GM18505 (cell line): ENCODE measurements around the gene COG4.
A peak's percentile ranks its signal among the peaks of the same experiment; 100 is the strongest.

ENCODE experiments used
- ATAC-seq: cut with Tn5 transposase; IDR thresholded peaks from one replicate; pipeline ENCODE4 v1.9.1; 2021; ENCODE audit not compliant: unreplicated experiment
- POLR2A ChIP-seq: IDR thresholded peaks from 4 replicates; pipeline ENCODE4 v1.6.1; 2011; ENCODE audit warnings: borderline replicate concordance; ENCODE audit not compliant: insufficient read depth, insufficient read length; ENCODE audit errors: extremely low read depth

COG4 gene

DNA sequence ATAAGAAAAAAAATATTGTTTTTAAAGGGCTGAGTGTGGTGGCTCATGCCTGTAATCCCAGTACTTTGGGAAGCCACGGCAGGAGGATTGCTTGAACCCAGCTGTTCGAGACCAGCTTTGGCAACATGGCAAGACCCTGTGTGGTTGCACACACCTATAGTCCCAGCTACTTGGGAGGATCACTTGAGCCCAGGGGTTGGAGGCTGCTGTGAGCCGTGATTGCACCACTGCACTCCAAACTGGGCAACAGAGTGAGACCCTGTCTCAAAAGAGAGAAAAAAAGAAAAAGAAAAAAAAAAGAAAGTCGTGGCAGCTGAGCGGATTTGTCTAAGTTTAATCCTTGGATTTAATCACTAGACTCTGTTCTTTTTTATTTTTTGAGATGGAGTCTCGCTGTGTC is 75.3 kb downstream of the COG4 start:
- no peak for TF ChIP-seq POLR2A
- no peak for ATAC-seq

DNA sequence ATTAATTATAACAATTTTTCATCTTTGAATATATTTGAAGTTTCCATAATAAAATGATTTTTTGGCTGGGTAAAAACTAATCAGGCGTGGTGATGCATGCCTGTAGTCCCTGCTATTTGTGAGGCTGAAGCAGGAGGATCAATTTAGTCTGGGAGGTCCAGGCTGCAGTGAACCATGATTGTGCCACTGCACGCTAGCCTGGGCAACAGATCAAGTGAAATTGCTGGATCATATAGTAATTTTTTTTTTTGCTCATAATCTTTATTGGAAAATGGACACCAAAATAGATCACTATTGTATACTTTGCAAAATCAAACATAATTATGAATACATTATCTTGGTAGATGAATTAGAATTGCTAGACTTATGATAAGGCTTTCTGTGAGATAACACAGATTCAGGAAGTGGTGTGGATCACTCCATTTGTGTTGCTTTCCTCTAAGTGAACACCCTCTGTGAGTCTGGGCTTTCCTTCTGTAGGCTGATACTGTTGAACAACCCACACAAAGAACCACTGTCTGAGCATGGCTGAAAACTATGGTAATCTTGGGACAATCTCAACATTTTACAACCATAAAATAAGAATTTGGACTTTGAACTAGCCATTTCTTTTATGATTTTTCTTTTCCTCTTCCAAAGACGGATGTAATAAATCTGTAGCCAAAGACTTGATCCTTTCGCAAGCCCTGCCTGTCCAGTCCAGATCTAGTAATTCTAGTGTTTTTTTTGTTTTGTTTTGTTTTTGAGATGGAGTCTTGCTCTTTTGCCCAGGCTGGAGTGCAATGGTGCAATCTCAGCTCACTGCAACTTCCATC is 78.9 kb downstream of the COG4 start:
- no peak for ATAC-seq
- no peak for TF ChIP-seq POLR2A

DNA sequence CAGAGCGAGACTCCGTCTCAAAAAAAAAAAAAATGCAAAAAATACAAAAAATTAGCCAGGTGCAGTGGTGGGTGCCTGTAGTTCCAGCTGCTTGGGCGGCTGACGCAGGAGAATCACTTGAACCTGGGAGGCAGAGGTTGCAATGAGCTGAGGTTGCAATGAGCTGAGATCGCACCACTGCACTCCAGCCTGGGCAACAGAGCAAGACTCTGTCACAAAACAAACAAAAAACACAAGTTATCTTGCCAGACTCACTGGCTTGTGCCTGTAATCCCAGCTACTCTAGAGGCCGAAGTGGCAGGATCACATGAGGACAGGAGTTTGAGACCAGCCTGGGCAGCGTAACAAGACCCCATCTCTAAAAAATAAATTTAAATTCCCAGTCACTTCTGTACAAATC is 81.0 kb downstream of the COG4 start:
- no peak for TF ChIP-seq POLR2A
- ATAC-seq: no peak

DNA sequence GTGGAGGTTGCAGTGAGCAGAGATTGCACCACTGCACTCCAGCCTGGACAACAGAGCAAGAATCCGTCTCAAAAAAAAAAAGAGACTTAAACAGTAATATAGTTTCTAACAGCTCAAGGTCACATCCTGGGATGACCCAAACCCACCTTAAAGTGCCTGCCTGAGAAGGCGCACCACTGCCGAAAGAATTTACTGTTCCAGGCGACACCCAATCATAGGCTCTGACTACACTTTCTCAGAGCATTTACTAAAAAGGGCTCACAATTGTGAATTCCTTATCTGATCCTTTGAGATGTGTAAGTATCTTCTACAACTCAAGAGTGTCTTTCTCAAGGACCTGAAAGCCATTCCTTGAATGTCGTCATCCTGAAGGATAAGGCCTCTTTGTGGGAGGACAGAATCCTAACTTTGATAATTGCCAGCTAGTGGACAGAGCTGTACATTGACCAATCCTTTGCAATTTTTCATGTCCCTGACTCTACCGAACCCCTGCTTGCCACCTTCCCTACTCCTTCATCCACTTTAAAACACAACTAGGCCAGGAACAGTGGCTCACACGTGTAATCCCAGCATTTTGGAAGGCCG is 81.9 kb downstream of the COG4 start:
- TF ChIP-seq POLR2A: no peak
- no peak for ATAC-seq

DNA sequence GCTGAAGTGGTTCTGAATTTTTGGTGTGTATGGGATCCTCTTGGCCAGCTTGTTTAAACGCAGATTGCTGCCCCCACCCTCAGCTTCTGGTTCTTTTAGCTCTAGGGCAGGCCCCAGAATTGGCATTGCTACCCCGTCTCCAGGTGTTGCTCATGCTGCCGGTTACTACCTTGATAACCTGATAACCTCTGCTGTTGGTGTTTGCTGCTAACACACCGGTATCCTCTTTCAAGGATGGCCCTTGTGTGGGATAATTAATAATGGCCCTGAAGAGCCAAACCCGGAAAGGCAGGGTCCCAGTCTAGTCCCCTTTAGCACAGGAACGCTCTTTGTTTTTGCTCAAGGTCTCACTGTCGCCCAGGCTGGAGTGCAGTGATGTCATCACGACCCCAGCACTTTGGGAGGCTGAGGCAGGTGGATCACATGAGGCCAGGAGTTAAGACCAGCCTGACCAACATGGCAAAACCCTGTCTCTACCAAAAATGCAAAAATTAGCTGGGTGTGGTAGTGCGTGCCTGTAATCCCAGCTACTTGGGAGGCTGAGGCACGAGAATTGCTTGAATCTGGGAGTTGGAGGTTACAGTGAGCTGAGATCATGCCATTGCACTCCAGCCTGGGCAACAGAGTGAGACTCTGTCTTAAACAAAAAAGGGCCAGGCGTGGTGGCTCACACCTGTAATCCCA is 83.2 kb downstream of the COG4 start:
- no peak for ATAC-seq
- no peak for TF ChIP-seq POLR2A

DNA sequence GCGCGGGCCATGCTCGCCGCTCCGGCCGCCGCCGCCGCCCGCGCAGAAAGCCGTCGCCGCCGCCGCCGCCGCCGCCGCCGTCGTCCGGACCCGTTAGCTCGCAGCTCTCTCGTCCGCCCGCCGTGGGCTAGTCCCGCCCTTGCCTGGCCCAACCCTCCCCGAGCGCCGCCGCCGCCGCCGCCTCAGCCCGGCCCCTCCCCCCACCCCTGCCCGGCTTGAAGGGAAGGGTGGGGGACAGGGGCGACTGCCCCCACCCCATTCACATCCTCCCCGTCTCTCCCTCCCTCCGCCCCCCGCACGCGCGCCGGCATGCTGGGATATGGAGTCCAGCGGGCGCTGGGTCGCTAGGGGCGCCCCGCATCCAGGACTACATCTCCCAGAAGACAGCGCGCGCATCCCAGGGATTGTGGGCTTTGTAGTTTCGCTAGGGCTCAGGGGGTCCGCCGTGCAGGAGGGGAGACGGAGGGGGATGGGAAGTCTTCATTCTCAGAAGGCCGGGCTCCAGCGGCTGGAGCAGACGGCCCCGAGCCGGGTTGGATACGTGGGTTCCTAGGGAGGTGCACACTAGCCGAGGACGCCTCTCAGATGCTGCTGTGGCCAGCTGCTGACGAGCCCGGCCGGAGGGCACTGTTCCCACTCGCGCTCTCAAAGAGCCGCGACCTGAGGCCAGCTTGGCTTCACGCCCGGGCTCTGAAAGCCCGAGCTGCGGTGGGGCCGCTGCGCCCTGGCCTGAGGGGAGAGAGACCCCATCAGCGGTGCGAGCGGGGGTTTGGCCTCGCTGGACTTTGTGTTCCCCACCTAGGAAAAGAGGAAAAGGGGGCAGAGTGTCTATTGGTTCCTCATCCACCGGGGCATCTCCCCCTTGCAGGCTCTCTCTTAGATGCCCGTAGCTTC is 84.1 kb downstream of the COG4 start, which contains the start of gene ST3GAL2:
Gene ST3GAL2 (minus strand): TSS at position 132 of the 894 bp plus-strand sequence. CDS start 40,570 bp downstream, outside the sequence.
- ATAC-seq: peak; percentile 81
- peak; percentile 57 for TF ChIP-seq POLR2A

DNA sequence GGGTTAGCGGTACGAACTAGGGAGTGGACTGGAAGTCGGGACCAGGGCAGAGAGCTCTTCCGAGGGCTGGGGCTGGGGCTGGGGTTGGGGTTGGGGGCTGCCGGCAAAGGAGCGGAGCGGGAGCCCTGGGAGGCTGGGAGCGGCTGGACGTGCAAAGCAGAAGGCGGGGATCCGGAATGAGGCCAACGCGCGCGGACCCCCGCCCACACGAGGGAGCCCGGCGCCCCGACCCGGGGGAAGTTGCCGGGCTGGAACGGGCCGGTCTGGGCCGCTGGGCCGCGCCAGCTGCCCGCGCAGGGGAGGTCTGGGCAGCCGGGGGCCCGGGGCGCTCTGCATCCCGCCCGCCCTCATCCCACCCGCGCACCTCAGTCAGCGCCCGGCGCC is 84.8 kb downstream of the COG4 start:
- no peak for TF ChIP-seq POLR2A
- ATAC-seq: peak; percentile 2

DNA sequence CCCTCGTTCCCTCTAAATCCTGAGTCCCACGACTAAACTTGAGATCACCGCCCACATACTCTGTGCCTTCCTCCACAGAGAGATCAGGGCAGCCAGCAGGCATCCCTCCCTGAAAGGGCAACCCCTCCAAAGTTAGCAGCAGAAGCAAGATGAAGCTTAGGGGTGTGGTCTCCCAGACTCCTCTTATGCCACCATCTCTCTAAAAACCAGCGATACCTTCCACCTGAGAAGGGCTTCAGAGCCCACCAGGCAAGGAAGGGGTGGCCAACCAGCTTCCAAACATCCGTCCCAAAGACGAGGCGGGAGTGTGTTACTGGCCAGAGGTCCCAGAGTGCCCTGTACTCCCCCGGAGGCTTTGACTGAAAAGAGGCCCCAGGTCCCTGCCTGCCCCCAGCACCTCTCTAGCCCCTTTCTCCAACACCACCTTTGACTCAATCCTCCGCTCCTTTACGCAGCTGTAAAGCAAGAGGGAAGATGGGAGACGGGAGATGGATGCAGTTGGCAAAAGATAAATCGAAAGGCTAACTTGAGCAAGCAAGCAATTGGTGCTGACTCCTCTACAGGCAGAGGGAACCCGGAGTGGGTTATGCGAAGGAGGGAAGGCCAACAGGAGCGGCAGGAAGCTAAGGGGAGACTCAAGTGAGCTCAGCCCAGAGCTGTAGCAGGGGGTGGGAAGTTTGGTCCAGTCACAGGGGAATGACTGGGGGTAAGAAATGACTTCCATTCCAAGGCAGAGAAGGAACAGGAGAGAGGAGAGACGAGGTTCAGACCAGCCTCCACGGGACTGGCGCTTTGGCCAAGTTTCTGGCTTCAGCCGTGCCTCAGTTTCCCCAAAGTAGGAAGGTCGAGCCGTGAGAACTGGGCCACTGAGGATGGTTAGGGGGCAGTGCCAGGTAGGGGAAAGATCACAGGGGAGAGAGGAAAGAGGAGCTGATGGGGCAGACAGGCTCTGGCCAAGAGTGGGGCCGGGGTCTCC is 85.5 kb downstream of the COG4 start:
- no peak for ATAC-seq
- no peak for TF ChIP-seq POLR2A

DNA sequence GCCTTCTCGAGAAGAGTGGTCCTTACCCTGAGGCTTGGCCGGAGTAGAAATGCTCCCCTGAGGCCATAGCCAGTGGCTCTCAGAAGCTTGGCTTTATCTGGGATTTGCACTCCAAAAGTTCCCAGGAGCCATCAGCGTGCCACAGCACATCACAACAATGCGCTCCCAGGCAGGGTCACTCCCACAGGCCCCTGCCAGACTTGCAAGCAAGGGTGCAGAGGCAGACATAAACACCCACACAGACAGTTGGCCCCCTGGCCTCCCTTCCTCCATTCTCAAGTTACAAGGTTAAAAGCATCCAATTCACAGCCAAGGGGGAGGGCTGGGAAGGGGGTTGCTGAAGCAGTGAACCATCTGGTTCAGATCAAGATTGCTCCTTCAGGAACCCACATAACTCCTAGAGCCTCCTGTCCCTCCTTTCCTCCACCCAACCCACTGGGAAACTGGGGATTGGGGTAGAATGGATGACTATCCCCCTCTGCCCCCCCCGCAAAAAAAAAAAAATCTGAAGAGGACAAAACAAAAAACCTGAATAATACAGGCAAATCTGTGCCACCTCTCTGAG is 86.3 kb downstream of the COG4 start:
- TF ChIP-seq POLR2A: no peak
- no peak for ATAC-seq

DNA sequence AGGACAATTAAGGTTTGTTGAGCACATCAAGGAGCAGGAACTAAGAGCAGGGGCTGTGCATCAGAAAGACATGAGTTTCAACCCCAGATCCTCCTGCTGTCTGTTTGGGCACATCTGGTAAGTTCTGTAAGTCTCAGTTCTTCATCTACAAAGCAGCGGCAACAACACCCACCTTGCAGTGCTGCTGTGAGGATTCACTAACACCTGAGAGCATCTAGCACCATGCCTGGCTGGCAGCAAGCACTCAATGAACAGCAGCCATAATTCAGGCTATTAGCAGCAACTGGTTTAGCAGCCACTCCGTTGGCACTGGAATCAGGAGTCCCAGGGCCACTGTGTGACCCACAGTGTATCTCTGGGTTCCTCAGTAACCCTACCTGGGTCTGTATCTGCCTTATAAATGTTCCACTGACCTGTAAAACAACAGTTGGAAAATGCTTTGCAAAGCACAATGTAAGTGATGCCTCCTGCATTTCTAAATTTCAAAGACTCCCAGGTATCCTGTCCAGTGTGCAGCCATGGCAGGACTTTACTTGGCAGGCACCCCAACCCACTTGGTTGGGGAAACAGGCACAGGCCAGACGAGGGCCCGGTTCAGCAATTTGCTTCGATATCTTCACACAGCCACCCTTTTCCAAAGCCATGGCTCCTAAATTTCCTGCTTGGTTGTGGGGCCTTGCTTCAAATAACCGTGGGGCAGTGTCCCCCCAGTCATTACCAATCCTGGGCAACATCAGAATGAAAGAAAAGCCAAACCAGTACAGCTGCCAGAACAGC is 88.7 kb downstream of the COG4 start:
- ATAC-seq: no peak
- no peak for TF ChIP-seq POLR2A
